H4 (cell line): ENCODE results near the gene CAST. TPM values are rescaled to one million over a fixed set of nuclear protein-coding genes. Genes with fewer than 3 reads are reported as not detected.
A peak's percentile ranks its signal among the peaks of the same experiment; 100 is the strongest.

Experiments used
- DNase-seq: peaks from one replicate; pipeline ENCODE4 v3.0.0-alpha.2; 2015; ENCODE audit warnings: low spot score
- total RNA-seq: library from RNA; depleted of rRNA; stranded (reverse); fragments of >200 nt; shearing (Covaris generic); gene quantifications from 2 replicates; pipeline ENCODE4 v1.2.3, GENCODE V29; 2014

Gene CAST
- total RNA-seq, 1 experiment from 2014 or later: 126 TPM

GRCh38 chr5:96641368-96642280 is 20.6 kb upstream of the CAST start:
- no peak for DNase-seq

- no peak for DNase-seq
These were observed 19.9 kb upstream of the CAST start for GRCh38 chr5:96642281-96642640.

- DNase-seq: no peak
These were observed 17.1 kb upstream of the CAST start for GRCh38 chr5:96645091-96645490.

GRCh38 chr5:96648023-96648422 is 14.2 kb upstream of the CAST start:
- no peak for DNase-seq

GRCh38 chr5:96648593-96648992 is 13.6 kb upstream of the CAST start:
- peak; percentile 62 for DNase-seq

GRCh38 chr5:96649251-96649662 is 12.9 kb upstream of the CAST start:
- no peak for DNase-seq

GRCh38 chr5:96649681-96650540 is 12.3 kb upstream of the CAST start:
- no peak for DNase-seq

- no peak for DNase-seq
These were observed 11.1 kb upstream of the CAST start for GRCh38 chr5:96651047-96651446.

- no peak for DNase-seq
These were observed 10.0 kb upstream of the CAST start for GRCh38 chr5:96651948-96652753.

- DNase-seq: peak; percentile 54
These were observed 9.3 kb upstream of the CAST start for GRCh38 chr5:96652769-96653454.

- no peak for DNase-seq
These were observed 8.0 kb upstream of the CAST start for GRCh38 chr5:96654209-96654608.

GRCh38 chr5:96655085-96655484 is 7.1 kb upstream of the CAST start:
- DNase-seq: no peak

GRCh38 chr5:96655506-96655905 is 6.7 kb upstream of the CAST start:
- no peak for DNase-seq

GRCh38 chr5:96657068-96657467 is 5.1 kb upstream of the CAST start:
- peak; percentile 97 for DNase-seq

- DNase-seq: no peak
These were observed 3.9 kb upstream of the CAST start for GRCh38 chr5:96658272-96658671.

GRCh38 chr5:96659170-96659569 is 3.0 kb upstream of the CAST start:
- DNase-seq: no peak

GRCh38 chr5:96660971-96661854 is 963 bp upstream of the CAST start:
- peak; percentile 48 for DNase-seq

GRCh38 chr5:96662725-96663518 is 746 bp downstream of the CAST start:
- peak; percentile 84 for DNase-seq

- DNase-seq: no peak
These were observed 1.4 kb downstream of the CAST start for GRCh38 chr5:96663608-96664007.
